ENCODE data around the gene POLE3.

- TF ChIP-seq CTCF (conservative IDR thresholded peaks at IDR 0.05; ENCODE audit: low read depth in 2 of 2) (no peak), EZH2phosphoT487 (IDR thresholded peaks at IDR 0.05; ENCODE audit: unreplicated experiment) (no peak), EZH2 (IDR thresholded peaks at IDR 0.05; ENCODE audit: low read depth, unreplicated experiment) (no peak), REST (IDR thresholded peaks at IDR 0.05; ENCODE audit: unreplicated experiment) (no peak), POLR2AphosphoS5 (IDR thresholded peaks at IDR 0.05; ENCODE audit: low read depth) (no peak), JUNB (IDR thresholded peaks at IDR 0.05; ENCODE audit: unreplicated experiment) (no peak), NANOG (IDR thresholded peaks at IDR 0.05; ENCODE audit: borderline replicate concordance) (no peak), CREB1 (CRISPR knock-in tag; IDR thresholded peaks at IDR 0.05; ENCODE audit: low read depth) (no peak), ZNF114 (CRISPR knock-in tag; IDR thresholded peaks at IDR 0.05) (no peak), STAT1 (IDR thresholded peaks at IDR 0.05; ENCODE audit: unreplicated experiment) (no peak), ZNF331 (CRISPR knock-in tag; IDR thresholded peaks at IDR 0.05; ENCODE audit: low read depth) (no peak)
- TF ChIP-seq, protein P1, sequence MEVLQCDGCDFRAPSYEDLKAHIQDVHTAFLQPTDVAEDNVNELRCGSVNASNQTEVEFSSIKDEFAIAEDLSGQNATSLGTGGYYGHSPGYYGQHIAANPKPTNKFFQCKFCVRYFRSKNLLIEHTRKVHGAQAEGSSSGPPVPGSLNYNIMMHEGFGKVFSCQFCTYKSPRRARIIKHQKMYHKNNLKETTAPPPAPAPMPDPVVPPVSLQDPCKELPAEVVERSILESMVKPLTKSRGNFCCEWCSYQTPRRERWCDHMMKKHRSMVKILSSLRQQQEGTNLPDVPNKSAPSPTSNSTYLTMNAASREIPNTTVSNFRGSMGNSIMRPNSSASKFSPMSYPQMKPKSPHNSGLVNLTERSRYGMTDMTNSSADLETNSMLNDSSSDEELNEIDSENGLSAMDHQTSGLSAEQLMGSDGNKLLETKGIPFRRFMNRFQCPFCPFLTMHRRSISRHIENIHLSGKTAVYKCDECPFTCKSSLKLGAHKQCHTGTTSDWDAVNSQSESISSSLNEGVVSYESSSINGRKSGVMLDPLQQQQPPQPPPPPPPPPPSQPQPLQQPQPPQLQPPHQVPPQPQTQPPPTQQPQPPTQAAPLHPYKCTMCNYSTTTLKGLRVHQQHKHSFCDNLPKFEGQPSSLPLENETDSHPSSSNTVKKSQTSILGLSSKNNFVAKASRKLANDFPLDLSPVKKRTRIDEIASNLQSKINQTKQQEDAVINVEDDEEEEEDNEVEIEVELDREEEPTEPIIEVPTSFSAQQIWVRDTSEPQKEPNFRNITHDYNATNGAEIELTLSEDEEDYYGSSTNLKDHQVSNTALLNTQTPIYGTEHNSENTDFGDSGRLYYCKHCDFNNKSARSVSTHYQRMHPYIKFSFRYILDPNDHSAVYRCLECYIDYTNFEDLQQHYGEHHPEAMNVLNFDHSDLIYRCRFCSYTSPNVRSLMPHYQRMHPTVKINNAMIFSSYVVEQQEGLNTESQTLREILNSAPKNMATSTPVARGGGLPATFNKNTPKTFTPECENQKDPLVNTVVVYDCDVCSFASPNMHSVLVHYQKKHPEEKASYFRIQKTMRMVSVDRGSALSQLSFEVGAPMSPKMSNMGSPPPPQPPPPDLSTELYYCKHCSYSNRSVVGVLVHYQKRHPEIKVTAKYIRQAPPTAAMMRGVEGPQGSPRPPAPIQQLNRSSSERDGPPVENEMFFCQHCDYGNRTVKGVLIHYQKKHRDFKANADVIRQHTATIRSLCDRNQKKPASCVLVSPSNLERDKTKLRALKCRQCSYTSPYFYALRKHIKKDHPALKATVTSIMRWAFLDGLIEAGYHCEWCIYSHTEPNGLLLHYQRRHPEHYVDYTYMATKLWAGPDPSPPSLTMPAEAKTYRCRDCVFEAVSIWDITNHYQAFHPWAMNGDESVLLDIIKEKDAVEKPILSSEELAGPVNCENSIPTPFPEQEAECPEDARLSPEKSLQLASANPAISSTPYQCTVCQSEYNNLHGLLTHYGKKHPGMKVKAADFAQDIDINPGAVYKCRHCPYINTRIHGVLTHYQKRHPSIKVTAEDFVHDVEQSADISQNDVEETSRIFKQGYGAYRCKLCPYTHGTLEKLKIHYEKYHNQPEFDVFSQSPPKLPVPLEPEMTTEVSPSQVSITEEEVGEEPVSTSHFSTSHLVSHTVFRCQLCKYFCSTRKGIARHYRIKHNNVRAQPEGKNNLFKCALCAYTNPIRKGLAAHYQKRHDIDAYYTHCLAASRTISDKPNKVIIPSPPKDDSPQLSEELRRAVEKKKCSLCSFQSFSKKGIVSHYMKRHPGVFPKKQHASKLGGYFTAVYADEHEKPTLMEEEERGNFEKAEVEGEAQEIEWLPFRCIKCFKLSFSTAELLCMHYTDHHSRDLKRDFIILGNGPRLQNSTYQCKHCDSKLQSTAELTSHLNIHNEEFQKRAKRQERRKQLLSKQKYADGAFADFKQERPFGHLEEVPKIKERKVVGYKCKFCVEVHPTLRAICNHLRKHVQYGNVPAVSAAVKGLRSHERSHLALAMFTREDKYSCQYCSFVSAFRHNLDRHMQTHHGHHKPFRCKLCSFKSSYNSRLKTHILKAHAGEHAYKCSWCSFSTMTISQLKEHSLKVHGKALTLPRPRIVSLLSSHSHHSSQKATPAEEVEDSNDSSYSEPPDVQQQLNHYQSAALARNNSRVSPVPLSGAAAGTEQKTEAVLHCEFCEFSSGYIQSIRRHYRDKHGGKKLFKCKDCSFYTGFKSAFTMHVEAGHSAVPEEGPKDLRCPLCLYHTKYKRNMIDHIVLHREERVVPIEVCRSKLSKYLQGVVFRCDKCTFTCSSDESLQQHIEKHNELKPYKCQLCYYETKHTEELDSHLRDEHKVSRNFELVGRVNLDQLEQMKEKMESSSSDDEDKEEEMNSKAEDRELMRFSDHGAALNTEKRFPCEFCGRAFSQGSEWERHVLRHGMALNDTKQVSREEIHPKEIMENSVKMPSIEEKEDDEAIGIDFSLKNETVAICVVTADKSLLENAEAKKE (CRISPR knock-in tag; IDR thresholded peaks at IDR 0.05) = no peak
Measured at GRCh38 chr9:113427629-113428028, 17.2 kb upstream of the POLE3 start.
